ENCODE measurements around the gene GPR146.

GPR146 gene

GRCh38 chr7:1054438-1054837 is 10.1 kb downstream of the GPR146 start:
- Histone ChIP-seq H3K36me3 (ENCODE audit: control insufficient read depth, insufficient read depth, low read length) (no peaks in the 10 kb centered on the region), H2AK5ac (ENCODE audit: low read length) (no peak overlapping the region), H3K79me2 (ENCODE audit: control insufficient read depth, insufficient read depth, low read length) (no peaks in the 10 kb centered on the region), H3K56ac (ENCODE audit: low read length) (no peak overlapping the region), H2BK120ac (ENCODE audit: low read depth, low read length) (no peak overlapping the region), H3K27ac (ENCODE audit: low read depth, low read length) (no peak overlapping the region), H3K9ac (ENCODE audit: low read length) (no peak overlapping the region), H3K4ac (ENCODE audit: low read depth, low read length) (no peak overlapping the region), H3K4me3 (ENCODE audit: low read length) (no peak overlapping the region), H4K5ac (ENCODE audit: low read length) (no peak overlapping the region), H2BK5ac (ENCODE audit: low read length) (no peak overlapping the region), H3K4me2 (ENCODE audit: low read length) (no peak overlapping the region), H3K4me1 (ENCODE audit: control insufficient read depth, low read depth, low read length) (peaks cover 5% of the 10 kb centered on the region), H3K27me3 (ENCODE audit: insufficient read depth, low read length, poor library complexity) (no peaks in the 10 kb centered on the region), H2BK15ac (replicated peaks; ENCODE audit: low read depth) (no peak overlapping the region), H3K18ac (ENCODE audit: low read length) (no peak overlapping the region), H3K79me1 (ENCODE audit: low read length) (no peaks in the 10 kb centered on the region), H4K8ac (ENCODE audit: low read depth, low read length) (no peak overlapping the region), H3K23ac (ENCODE audit: low read length) (peak overlapping the region; percentile 17)
- WGBS (ENCODE audit: extremely low coverage, insufficient coverage, low lambda C conversion rate): no CpG with 5 or more reads among the region's 25 CpGs
- no peak for DNase-seq

GRCh38 chr7:1054861-1055450 is 10.6 kb downstream of the GPR146 start:
- H3K4me1 ChIP-seq (ENCODE audit: control insufficient read depth, low read depth, low read length): peaks cover 5% of the 10 kb centered on the region

GRCh38 chr7:1055491-1055955 is 11.2 kb downstream of the GPR146 start:
- Histone ChIP-seq H3K79me2 (ENCODE audit: control insufficient read depth, insufficient read depth, low read length) (no peaks in the 10 kb centered on the region), H3K23ac (ENCODE audit: low read length) (no peak overlapping the region), H4K5ac (ENCODE audit: low read length) (no peak overlapping the region), H4K8ac (ENCODE audit: low read depth, low read length) (no peak overlapping the region), H3K9ac (ENCODE audit: low read length) (no peak overlapping the region), H2BK15ac (replicated peaks; ENCODE audit: low read depth) (no peak overlapping the region), H2BK120ac (ENCODE audit: low read depth, low read length) (no peak overlapping the region), H2AK5ac (ENCODE audit: low read length) (no peak overlapping the region), H3K36me3 (ENCODE audit: control insufficient read depth, insufficient read depth, low read length) (no peaks in the 10 kb centered on the region), H2BK5ac (ENCODE audit: low read length) (no peak overlapping the region), H3K4me1 (ENCODE audit: control insufficient read depth, low read depth, low read length) (peaks cover 9% of the 10 kb centered on the region), H3K56ac (ENCODE audit: low read length) (no peak overlapping the region), H3K4me2 (ENCODE audit: low read length) (no peak overlapping the region), H3K27me3 (ENCODE audit: insufficient read depth, low read length, poor library complexity) (no peaks in the 10 kb centered on the region), H3K4me3 (ENCODE audit: low read length) (no peak overlapping the region), H3K4ac (ENCODE audit: low read depth, low read length) (no peak overlapping the region), H3K18ac (ENCODE audit: low read length) (no peak overlapping the region), H3K79me1 (ENCODE audit: low read length) (no peaks in the 10 kb centered on the region), H3K27ac (ENCODE audit: low read depth, low read length) (no peak overlapping the region)
- no CpG with 5 or more reads among the region's 15 CpGs for WGBS (ENCODE audit: extremely low coverage, insufficient coverage, low lambda C conversion rate)
- no peak for DNase-seq

More at GRCh38 chr7:1054861-1055450, 10.6 kb downstream of the GPR146 start:
- H3K79me1 ChIP-seq (ENCODE audit: low read length): no peaks in the 10 kb centered on the region
- no peak overlapping the region for H3K18ac ChIP-seq (ENCODE audit: low read length)
- H3K4ac ChIP-seq (ENCODE audit: low read depth, low read length): no peak overlapping the region
- H3K36me3 ChIP-seq (ENCODE audit: control insufficient read depth, insufficient read depth, low read length): no peaks in the 10 kb centered on the region
- no peak overlapping the region for H2AK5ac ChIP-seq (ENCODE audit: low read length)
- H2BK15ac ChIP-seq (replicated peaks; ENCODE audit: low read depth): no peak overlapping the region
- no peak overlapping the region for H2BK120ac ChIP-seq (ENCODE audit: low read depth, low read length)
- no peaks in the 10 kb centered on the region for H3K79me2 ChIP-seq (ENCODE audit: control insufficient read depth, insufficient read depth, low read length)
- no peak overlapping the region for H3K4me3 ChIP-seq (ENCODE audit: low read length)
- H4K5ac ChIP-seq (ENCODE audit: low read length): no peak overlapping the region
- H2BK5ac ChIP-seq (ENCODE audit: low read length): no peak overlapping the region
- H3K27ac ChIP-seq (ENCODE audit: low read depth, low read length): no peak overlapping the region
- DNase-seq: no peak
- no peak overlapping the region for H3K56ac ChIP-seq (ENCODE audit: low read length)
- whole genome bisulfite sequencing (ENCODE audit: extremely low coverage, insufficient coverage, low lambda C conversion rate): no CpG with 5 or more reads among the region's 32 CpGs
- H3K23ac ChIP-seq (ENCODE audit: low read length): peak overlapping the region; percentile 17
- H3K9ac ChIP-seq (ENCODE audit: low read length): no peak overlapping the region
- H3K27me3 ChIP-seq (ENCODE audit: insufficient read depth, low read length, poor library complexity): no peaks in the 10 kb centered on the region
- no peak overlapping the region for H3K4me2 ChIP-seq (ENCODE audit: low read length)
- H4K8ac ChIP-seq (ENCODE audit: low read depth, low read length): no peak overlapping the region

- Histone ChIP-seq H3K27me3 (ENCODE audit: insufficient read depth, low read length, poor library complexity) (no peaks in the 10 kb centered on the region), H2BK5ac (ENCODE audit: low read length) (no peak overlapping the region), H3K4me3 (ENCODE audit: low read length) (no peak overlapping the region), H3K56ac (ENCODE audit: low read length) (no peak overlapping the region), H3K4me1 (ENCODE audit: control insufficient read depth, low read depth, low read length) (peaks cover 9% of the 10 kb centered on the region), H3K79me2 (ENCODE audit: control insufficient read depth, insufficient read depth, low read length) (no peaks in the 10 kb centered on the region), H3K36me3 (ENCODE audit: control insufficient read depth, insufficient read depth, low read length) (no peaks in the 10 kb centered on the region), H2BK120ac (ENCODE audit: low read depth, low read length) (no peak overlapping the region), H3K4me2 (ENCODE audit: low read length) (no peak overlapping the region), H2BK15ac (replicated peaks; ENCODE audit: low read depth) (no peak overlapping the region), H2AK5ac (ENCODE audit: low read length) (no peak overlapping the region), H3K79me1 (ENCODE audit: low read length) (no peaks in the 10 kb centered on the region), H4K8ac (ENCODE audit: low read depth, low read length) (no peak overlapping the region), H3K4ac (ENCODE audit: low read depth, low read length) (no peak overlapping the region), H3K27ac (ENCODE audit: low read depth, low read length) (no peak overlapping the region), H3K23ac (ENCODE audit: low read length) (no peak overlapping the region), H3K18ac (ENCODE audit: low read length) (no peak overlapping the region), H4K5ac (ENCODE audit: low read length) (no peak overlapping the region), H3K9ac (ENCODE audit: low read length) (no peak overlapping the region)
- no CpG with 5 or more reads among the region's 36 CpGs for WGBS (ENCODE audit: extremely low coverage, insufficient coverage, low lambda C conversion rate)
- no peak for DNase-seq
Observed at GRCh38 chr7:1055956-1056784, 11.8 kb downstream of the GPR146 start.

GRCh38 chr7:1056785-1057410 is 12.6 kb downstream of the GPR146 start:
- Histone ChIP-seq H4K5ac (ENCODE audit: low read length) (no peak overlapping the region), H3K4me1 (ENCODE audit: control insufficient read depth, low read depth, low read length) (peaks cover 9% of the 10 kb centered on the region), H3K23ac (ENCODE audit: low read length) (no peak overlapping the region), H2BK5ac (ENCODE audit: low read length) (no peak overlapping the region), H3K36me3 (ENCODE audit: control insufficient read depth, insufficient read depth, low read length) (no peaks in the 10 kb centered on the region), H3K79me1 (ENCODE audit: low read length) (no peaks in the 10 kb centered on the region), H3K27ac (ENCODE audit: low read depth, low read length) (no peak overlapping the region), H3K56ac (ENCODE audit: low read length) (no peak overlapping the region), H3K79me2 (ENCODE audit: control insufficient read depth, insufficient read depth, low read length) (no peaks in the 10 kb centered on the region), H3K4me3 (ENCODE audit: low read length) (no peak overlapping the region), H2AK5ac (ENCODE audit: low read length) (no peak overlapping the region), H3K18ac (ENCODE audit: low read length) (no peak overlapping the region), H3K4me2 (ENCODE audit: low read length) (no peak overlapping the region), H2BK120ac (ENCODE audit: low read depth, low read length) (no peak overlapping the region), H4K8ac (ENCODE audit: low read depth, low read length) (no peak overlapping the region), H3K9ac (ENCODE audit: low read length) (no peak overlapping the region), H3K4ac (ENCODE audit: low read depth, low read length) (no peak overlapping the region), H3K27me3 (ENCODE audit: insufficient read depth, low read length, poor library complexity) (no peaks in the 10 kb centered on the region), H2BK15ac (replicated peaks; ENCODE audit: low read depth) (no peak overlapping the region)
- DNase-seq: no peak
- no CpG with 5 or more reads among the region's 27 CpGs for WGBS (ENCODE audit: extremely low coverage, insufficient coverage, low lambda C conversion rate)
